ENCODE measurements around the gene TP53RK.

DNA sequence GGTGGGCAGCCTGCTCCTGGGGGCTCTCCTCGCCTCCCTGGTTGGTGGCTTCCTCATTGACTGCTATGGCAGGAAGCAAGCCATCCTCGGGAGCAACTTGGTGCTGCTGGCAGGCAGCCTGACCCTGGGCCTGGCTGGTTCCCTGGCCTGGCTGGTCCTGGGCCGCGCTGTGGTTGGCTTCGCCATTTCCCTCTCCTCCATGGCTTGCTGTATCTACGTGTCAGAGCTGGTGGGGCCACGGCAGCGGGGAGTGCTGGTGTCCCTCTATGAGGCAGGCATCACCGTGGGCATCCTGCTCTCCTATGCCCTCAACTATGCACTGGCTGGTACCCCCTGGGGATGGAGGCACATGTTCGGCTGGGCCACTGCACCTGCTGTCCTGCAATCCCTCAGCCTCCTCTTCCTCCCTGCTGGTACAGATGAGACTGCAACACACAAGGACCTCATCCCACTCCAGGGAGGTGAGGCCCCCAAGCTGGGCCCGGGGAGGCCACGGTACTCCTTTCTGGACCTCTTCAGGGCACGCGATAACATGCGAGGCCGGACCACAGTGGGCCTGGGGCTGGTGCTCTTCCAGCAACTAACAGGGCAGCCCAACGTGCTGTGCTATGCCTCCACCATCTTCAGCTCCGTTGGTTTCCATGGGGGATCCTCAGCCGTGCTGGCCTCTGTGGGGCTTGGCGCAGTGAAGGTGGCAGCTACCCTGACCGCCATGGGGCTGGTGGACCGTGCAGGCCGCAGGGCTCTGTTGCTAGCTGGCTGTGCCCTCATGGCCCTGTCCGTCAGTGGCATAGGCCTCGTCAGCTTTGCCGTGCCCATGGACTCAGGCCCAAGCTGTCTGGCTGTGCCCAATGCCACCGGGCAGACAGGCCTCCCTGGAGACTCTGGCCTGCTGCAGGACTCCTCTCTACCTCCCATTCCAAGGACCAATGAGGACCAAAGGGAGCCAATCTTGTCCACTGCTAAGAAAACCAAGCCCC is 36.2 kb upstream of the TP53RK start:
- TF ChIP-seq POLR2A (IDR thresholded peaks at IDR 0.05), result no peak
- TF ChIP-seq CTCF (IDR thresholded peaks at IDR 0.05), result no peak
- TF ChIP-seq EP300 (IDR thresholded peaks at IDR 0.05), result no peak

Data from suprapubic skin (tissue), 3 donors.